Astrocyte (in vitro differentiated cells and primary cell): ENCODE results near the gene PTRH1. TPM values are rescaled to one million over a fixed set of nuclear protein-coding genes. Genes with fewer than 3 reads are reported as not detected.

Source experiments
- DNase-seq: peaks from one replicate; pipeline ENCODE4 v3.0.0-alpha.2; 2010; ENCODE audit warnings: low read depth
- FAIRE-seq: peaks from 2 replicates; lab custom pipeline; 2011; peaks lifted over from hg19 to GRCh38; lab: Jason Lieb, UNC
- H2AFZ ChIP-seq: 2 replicates; pipeline ENCODE4 v1.6.0; 2012; ENCODE audit warnings: low read depth, low read length, inconsistent platforms
- H3K27ac ChIP-seq: 2 replicates; pipeline ENCODE4 v1.5.1; 2011; ENCODE audit warnings: low read depth, low read length, inconsistent platforms
- H3K27me3 ChIP-seq: 2 replicates; pipeline ENCODE4 v1.6.0; 2011; ENCODE audit warnings: low read length, inconsistent platforms; ENCODE audit not compliant: insufficient read depth
- H3K36me3 ChIP-seq: 2 replicates; pipeline ENCODE4 v1.5.1; 2011; ENCODE audit warnings: low read length, inconsistent platforms; ENCODE audit not compliant: insufficient read depth
- H3K4me1 ChIP-seq: 2 replicates; pipeline ENCODE4 v1.5.1; 2011; ENCODE audit warnings: low read length, inconsistent platforms; ENCODE audit not compliant: insufficient read depth
- H3K4me2 ChIP-seq: 2 replicates; pipeline ENCODE4 v1.6.0; 2012; ENCODE audit warnings: low read length, inconsistent platforms
- H3K4me3 ChIP-seq: 2 replicates; pipeline ENCODE4 v1.5.1; 2011; ENCODE audit warnings: low read depth, mild to moderate bottlenecking, low read length, inconsistent platforms; ENCODE audit not compliant: insufficient read depth
- H3K79me2 ChIP-seq: 2 replicates; pipeline ENCODE4 v1.6.0; 2012; ENCODE audit warnings: mild to moderate bottlenecking, low read length, inconsistent platforms; ENCODE audit not compliant: insufficient read depth
- H3K9ac ChIP-seq: 2 replicates; pipeline ENCODE4 v1.6.0; 2012; ENCODE audit warnings: mild to moderate bottlenecking, low read length, inconsistent platforms
- H3K9me3 ChIP-seq: 2 replicates; pipeline ENCODE4 v1.5.1; 2012; ENCODE audit warnings: low read depth, mild to moderate bottlenecking, low read length, inconsistent platforms; ENCODE audit not compliant: insufficient read depth
- H4K20me1 ChIP-seq: 2 replicates; pipeline ENCODE4 v1.6.0; 2012; ENCODE audit warnings: low read length, inconsistent platforms; ENCODE audit not compliant: insufficient read depth
- H3K27ac Mint-ChIP-seq: one replicate; pipeline ENCODE4 v1.8.0; 2021; ENCODE audit warnings: mild to moderate bottlenecking, mixed read lengths; ENCODE audit not compliant: unreplicated experiment
- H3K27me3 Mint-ChIP-seq: one replicate; pipeline ENCODE4 v1.8.0; 2021; ENCODE audit warnings: low read depth, mixed read lengths; ENCODE audit not compliant: unreplicated experiment
- H3K36me3 Mint-ChIP-seq: one replicate; pipeline ENCODE4 v1.8.0; 2021; ENCODE audit warnings: low read depth, mixed read lengths; ENCODE audit not compliant: unreplicated experiment
- H3K4me1 Mint-ChIP-seq: one replicate; pipeline ENCODE4 v1.8.0; 2021; ENCODE audit warnings: low read depth, mixed read lengths; ENCODE audit not compliant: unreplicated experiment
- H3K4me3 Mint-ChIP-seq: one replicate; pipeline ENCODE4 v1.8.0; 2021; ENCODE audit warnings: mild to moderate bottlenecking, moderate library complexity, mixed read lengths; ENCODE audit not compliant: unreplicated experiment
- H3K9me3 Mint-ChIP-seq: one replicate; pipeline ENCODE4 v1.8.0; 2021; ENCODE audit warnings: mild to moderate bottlenecking, mixed read lengths; ENCODE audit not compliant: unreplicated experiment
- CTCF ChIP-seq: IDR thresholded peaks from 2 replicates; pipeline ENCODE4 v1.5.1; 2011; ENCODE audit warnings: low read depth, mild to moderate bottlenecking, inconsistent platforms, low read length, moderate library complexity; ENCODE audit not compliant: insufficient read depth
- EZH2 ChIP-seq: IDR thresholded peaks from 2 replicates; pipeline ENCODE4 v1.6.1; 2012; ENCODE audit warnings: mild to moderate bottlenecking, low read length, inconsistent platforms; ENCODE audit not compliant: insufficient read depth
- total RNA-seq: library from RNA; stranded (reverse); gene quantifications from 2 replicates; pipeline ENCODE4 v1.2.1, GENCODE V29; 2021

The PTRH1 gene
- total RNA-seq, 1 donor from 2014 or later = 9.9 TPM

DNA sequence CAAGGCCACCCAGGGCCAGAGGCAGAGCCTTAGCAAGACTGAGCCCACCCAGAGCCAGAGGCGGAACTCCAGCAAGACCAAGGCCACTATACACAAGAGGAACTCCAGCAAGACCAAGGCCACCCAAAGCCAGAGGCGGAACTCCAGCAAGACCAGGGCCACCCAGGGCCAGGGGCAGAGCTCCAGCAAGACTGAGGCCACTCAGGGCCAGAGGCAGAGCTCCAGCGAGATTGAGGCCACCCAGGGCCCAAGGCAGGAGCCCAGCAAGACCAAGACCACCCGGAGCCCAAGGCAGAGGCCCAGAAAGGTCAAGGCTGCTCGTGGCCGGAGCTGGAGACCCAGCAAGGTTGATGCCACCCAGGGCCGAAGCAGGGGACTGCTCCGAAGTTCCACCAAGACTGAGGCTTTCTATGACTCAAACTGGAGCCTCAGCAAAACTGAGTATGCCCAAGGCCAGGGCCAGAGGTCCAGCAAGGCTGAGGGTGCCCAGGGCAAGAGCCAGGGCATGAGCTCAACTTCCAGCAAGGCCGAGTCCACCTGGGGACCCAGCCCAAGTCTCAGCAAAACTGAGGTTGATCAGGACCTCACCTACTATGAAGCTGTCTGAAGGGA, 15.4 kb upstream of the PTRH1 start:
- Histone ChIP-seq H3K9me3 (no peaks in the 10 kb centered on the region), H2AFZ (no peak overlapping the region), H3K9ac (no peak overlapping the region), H3K79me2 (peaks cover 6% of the 10 kb centered on the region), H3K27me3 (no peaks in the 10 kb centered on the region), H3K4me3 (no peak overlapping the region), H3K4me1 (peaks cover 11% of the 10 kb centered on the region), H3K36me3 (no peaks in the 10 kb centered on the region), H3K27ac (no peak overlapping the region), H4K20me1 (peaks cover 5% of the 10 kb centered on the region), H3K4me2 (no peak overlapping the region)
- H3K27ac Mint-ChIP-seq = no peak overlapping the region
- peaks cover 9% of the 10 kb centered on the region for H3K27me3 Mint-ChIP-seq
- H3K9me3 Mint-ChIP-seq = peaks cover 2% of the 10 kb centered on the region
- no peak for TF ChIP-seq EZH2
- no peak for TF ChIP-seq CTCF
- H3K4me1 Mint-ChIP-seq = peaks cover 2% of the 10 kb centered on the region
- DNase-seq = no peak
- H3K36me3 Mint-ChIP-seq = no peaks in the 10 kb centered on the region
- FAIRE-seq = no peak
- no peak overlapping the region for H3K4me3 Mint-ChIP-seq

DNA sequence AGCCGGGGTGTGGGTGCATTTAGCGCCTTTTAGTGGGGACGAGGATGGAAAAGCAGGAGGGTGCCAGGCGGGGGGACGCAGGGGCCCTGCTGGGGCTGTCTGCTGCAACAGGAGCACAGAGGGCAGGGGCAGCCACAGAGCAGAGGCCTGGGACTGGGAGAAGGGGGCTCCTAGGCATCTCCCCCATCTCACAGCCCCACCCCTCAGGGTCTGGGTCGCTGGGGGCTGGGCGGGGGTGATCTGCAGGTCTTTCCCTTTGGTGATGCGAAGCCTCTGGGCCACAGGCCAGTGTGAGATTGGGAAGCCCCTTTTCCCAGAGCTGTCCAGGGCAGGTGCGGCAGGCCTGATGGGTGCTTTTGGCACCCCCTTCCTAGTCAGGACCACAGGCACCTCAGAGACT, 14.8 kb upstream of the PTRH1 start:
- FAIRE-seq = no peak
- no peak overlapping the region for H3K4me3 ChIP-seq
- H3K27ac Mint-ChIP-seq = no peak overlapping the region

More for the DNA sequence above, 14.8 kb upstream of the PTRH1 start:
- no peaks in the 10 kb centered on the region for H3K36me3 ChIP-seq
- Mint-ChIP-seq H3K4me3 (no peak overlapping the region), H3K9me3 (peaks cover 2% of the 10 kb centered on the region), H3K36me3 (no peaks in the 10 kb centered on the region), H3K4me1 (peaks cover 2% of the 10 kb centered on the region), H3K27me3 (peaks cover 11% of the 10 kb centered on the region)
- no peak overlapping the region for H3K27ac ChIP-seq
- H3K4me1 ChIP-seq = peaks cover 6% of the 10 kb centered on the region
- TF ChIP-seq CTCF (no peak), EZH2 (no peak)
- no peak for DNase-seq
- no peaks in the 10 kb centered on the region for H3K27me3 ChIP-seq
- H3K79me2 ChIP-seq = peaks cover 6% of the 10 kb centered on the region
- H2AFZ ChIP-seq = no peak overlapping the region
- H3K9me3 ChIP-seq = no peaks in the 10 kb centered on the region
- no peak overlapping the region for H3K4me2 ChIP-seq
- peaks cover 5% of the 10 kb centered on the region for H4K20me1 ChIP-seq
- no peak overlapping the region for H3K9ac ChIP-seq
